ENCODE measurements around the gene KRTAP5-10.
"Not testable (repeated sequence)": the region's sequence is repeated elsewhere in the genome, so short reads cannot be mapped to it uniquely, and the experiment has no call there.

The KRTAP5-10 gene

DNA sequence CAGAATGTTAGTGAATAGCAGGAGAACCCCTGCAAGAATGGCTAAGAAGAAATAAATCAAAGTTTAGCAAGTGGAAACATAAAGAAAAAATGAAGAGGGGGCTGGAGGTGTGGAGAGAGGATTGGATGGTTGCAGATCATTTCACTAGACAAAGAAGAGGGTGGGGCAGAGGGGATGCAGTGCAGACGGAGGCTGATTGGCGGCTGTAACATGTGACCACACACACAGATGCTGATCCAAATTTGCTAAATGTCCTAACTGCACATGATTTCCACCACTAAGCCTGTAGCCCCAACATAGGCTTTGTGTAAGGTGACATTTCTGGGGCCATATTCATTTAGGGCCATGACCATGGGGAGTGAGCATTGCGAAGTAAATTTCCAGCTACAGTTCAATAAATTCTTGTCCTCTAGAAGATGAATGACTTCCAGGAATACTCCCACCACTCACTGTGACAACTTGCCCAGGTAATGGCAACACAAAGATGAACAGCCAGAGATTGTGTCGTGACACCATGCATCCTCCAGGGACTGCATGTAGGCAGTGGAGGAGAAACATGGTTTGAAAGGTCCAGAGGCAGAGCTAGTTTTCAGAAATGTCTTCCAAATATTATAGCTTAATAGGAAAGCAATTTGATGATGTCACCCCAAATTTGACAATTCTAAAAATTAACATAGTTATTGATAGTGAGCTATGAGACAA lies 10.5 kb downstream of the KRTAP5-10 start:
- Histone ChIP-seq H3K9ac (ENCODE audit: low read depth, low read length) (no peak overlapping the region), H3K27ac (ENCODE audit: low read depth, low read length) (no peak overlapping the region), H3K27me3 (ENCODE audit: control insufficient read depth, insufficient read depth, low read length) (no peaks in the 10 kb centered on the region), H3K4me3 (ENCODE audit: low read depth, low read length) (no peak overlapping the region), H3K4me1 (ENCODE audit: control insufficient read depth, insufficient read depth, low read length) (no peaks in the 10 kb centered on the region), H3K36me3 (ENCODE audit: control insufficient read depth, insufficient read depth, low read length) (no peaks in the 10 kb centered on the region), H3K9me3 (ENCODE audit: control insufficient read depth, insufficient read depth, low read length) (no peaks in the 10 kb centered on the region)

DNA sequence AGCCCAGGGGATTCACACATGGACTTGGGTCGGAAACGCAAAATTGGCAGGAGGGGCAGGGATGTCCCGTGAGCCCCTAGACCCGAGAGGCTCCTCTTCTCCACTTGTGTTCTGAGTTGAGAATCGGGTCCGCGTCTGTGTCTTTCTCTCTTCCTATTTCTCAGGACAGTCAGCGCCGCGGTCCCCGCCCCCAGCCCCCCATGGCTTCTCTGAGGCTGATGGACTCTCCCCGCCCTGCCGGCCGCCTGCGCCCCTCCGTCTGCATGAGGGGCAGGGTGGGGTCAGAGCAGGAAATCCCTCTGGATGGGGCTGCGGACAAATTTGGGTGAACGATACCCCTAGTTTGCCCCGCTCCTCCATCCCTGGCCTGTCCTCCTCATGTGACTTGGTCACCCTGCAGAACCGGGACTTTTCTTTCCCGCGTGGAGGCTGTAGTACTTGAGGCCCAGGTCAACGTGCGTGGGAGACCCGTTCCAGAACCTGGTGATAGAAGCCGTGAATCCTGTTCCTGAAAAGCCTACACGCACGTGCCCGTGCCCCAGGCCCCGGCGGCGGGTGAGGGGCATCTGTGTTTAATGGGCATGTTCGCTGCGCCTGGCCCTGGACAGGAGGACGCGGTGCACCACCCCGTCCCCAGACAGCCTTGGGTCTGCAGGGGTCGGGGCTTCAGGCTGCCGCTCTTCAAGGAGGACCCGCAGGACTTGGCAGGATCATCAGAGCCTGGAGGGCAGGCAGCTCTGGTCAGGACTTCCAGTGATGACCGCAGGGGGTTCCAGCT lies 11.5 kb downstream of the KRTAP5-10 start:
- not testable (repeated sequence) for H3K27ac ChIP-seq (ENCODE audit: low read depth, low read length); H3K36me3 ChIP-seq (ENCODE audit: control insufficient read depth, insufficient read depth, low read length); H3K9ac ChIP-seq (ENCODE audit: low read depth, low read length); H3K4me3 ChIP-seq (ENCODE audit: low read depth, low read length); H3K4me1 ChIP-seq (ENCODE audit: control insufficient read depth, insufficient read depth, low read length); H3K27me3 ChIP-seq (ENCODE audit: control insufficient read depth, insufficient read depth, low read length); H3K9me3 ChIP-seq (ENCODE audit: control insufficient read depth, insufficient read depth, low read length)

DNA sequence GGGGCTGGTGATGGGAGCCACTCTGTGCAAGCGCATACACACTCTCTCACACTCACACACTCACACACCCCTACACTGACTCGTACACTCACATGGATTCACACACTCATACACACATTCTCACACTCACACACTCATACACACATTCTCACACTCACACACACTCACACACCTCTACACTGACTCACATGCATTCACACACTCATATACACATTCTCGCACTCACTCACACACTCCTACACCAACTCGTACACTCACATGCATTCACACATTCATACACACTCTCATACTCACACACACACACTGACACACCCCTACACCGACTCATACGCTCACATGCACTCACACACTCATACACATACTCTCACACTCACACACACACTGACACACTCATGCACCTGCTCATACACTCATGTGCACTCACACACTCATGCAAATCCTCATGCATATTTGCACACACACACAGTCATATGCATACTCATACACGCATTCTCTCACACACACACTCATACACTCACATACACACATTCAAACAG lies 12.2 kb downstream of the KRTAP5-10 start:
- no peaks in the 10 kb centered on the region for H3K4me1 ChIP-seq (ENCODE audit: control insufficient read depth, insufficient read depth, low read length)
- H3K27me3 ChIP-seq (ENCODE audit: control insufficient read depth, insufficient read depth, low read length), result no peaks in the 10 kb centered on the region
- no peak overlapping the region for H3K27ac ChIP-seq (ENCODE audit: low read depth, low read length)
- no peak overlapping the region for H3K9ac ChIP-seq (ENCODE audit: low read depth, low read length)
- H3K4me3 ChIP-seq (ENCODE audit: low read depth, low read length), result no peak overlapping the region
- H3K9me3 ChIP-seq (ENCODE audit: control insufficient read depth, insufficient read depth, low read length), result no peaks in the 10 kb centered on the region
- H3K36me3 ChIP-seq (ENCODE audit: control insufficient read depth, insufficient read depth, low read length), result no peaks in the 10 kb centered on the region

DNA sequence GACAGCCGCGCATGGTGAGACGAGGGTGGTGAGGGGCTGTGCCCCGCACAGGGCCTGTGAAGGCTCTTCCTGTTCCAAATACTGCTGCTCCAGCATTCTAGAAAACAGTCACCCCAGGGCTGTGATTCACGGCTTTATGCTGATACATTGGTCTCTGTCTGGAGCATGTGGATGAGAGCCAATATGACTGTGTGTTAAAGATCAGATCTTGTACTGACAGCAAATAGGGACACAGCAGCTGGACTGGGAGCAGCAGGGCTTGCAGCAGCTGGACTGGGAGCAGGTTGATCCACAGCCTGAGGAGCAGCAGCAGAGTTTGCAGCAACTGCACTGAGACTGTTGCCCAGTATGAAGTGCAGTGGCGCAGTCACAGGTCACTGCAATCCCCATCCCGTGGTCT lies 14.2 kb downstream of the KRTAP5-10 start:
- not testable (repeated sequence) for H3K27ac ChIP-seq (ENCODE audit: low read depth, low read length); H3K9ac ChIP-seq (ENCODE audit: low read depth, low read length); H3K27me3 ChIP-seq (ENCODE audit: control insufficient read depth, insufficient read depth, low read length); H3K4me3 ChIP-seq (ENCODE audit: low read depth, low read length); H3K36me3 ChIP-seq (ENCODE audit: control insufficient read depth, insufficient read depth, low read length); H3K4me1 ChIP-seq (ENCODE audit: control insufficient read depth, insufficient read depth, low read length); H3K9me3 ChIP-seq (ENCODE audit: control insufficient read depth, insufficient read depth, low read length)

DNA sequence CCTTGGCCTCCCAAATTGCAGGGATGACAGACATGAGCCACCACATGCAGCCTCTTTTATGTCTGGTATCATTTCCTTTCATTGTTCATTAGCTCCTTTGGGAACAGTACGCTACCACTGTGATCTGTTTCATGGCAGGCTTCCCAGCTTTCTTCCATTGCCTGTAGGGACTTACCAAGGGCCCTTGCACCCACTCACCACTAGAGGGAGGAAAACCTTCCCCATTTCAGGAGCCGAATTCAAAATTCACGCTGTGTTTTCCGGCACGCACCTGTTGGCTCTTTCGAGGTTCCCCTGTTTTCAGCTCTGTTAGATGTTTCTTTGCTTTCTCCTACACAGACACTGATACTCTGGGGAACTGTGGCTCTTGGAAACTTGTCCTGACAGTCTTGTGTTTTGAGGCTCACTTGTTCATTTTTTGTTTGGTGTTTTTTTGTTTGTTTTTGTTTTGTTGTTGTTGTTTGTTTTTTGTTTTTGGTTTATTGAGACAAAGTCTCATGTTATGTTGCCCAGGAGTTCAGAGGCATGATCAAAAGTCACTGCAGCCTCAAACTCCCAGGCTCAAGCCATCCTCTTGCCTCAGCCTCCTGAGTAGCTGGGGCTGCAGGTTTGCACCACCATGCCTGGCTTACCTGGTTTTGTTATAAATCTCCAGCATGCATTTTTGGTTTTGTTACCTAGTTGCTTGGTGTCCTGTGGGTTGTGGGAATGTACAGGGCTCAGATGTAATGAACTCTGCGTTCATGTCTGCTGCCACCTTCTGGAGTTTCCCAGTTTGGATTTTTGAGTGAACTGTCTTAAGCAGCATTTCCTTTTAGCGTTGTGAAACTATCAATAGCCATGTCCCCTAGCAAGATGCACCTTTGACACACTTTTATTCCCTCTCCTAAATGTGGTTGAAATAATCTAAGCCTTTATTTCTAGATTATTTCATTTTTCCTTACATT lies 15.0 kb downstream of the KRTAP5-10 start:
- Histone ChIP-seq H3K27ac (ENCODE audit: low read depth, low read length) (no peak overlapping the region), H3K4me3 (ENCODE audit: low read depth, low read length) (no peak overlapping the region), H3K9me3 (ENCODE audit: control insufficient read depth, insufficient read depth, low read length) (no peaks in the 10 kb centered on the region), H3K36me3 (ENCODE audit: control insufficient read depth, insufficient read depth, low read length) (no peaks in the 10 kb centered on the region), H3K27me3 (ENCODE audit: control insufficient read depth, insufficient read depth, low read length) (no peaks in the 10 kb centered on the region), H3K4me1 (ENCODE audit: control insufficient read depth, insufficient read depth, low read length) (no peaks in the 10 kb centered on the region), H3K9ac (ENCODE audit: low read depth, low read length) (no peak overlapping the region)

DNA sequence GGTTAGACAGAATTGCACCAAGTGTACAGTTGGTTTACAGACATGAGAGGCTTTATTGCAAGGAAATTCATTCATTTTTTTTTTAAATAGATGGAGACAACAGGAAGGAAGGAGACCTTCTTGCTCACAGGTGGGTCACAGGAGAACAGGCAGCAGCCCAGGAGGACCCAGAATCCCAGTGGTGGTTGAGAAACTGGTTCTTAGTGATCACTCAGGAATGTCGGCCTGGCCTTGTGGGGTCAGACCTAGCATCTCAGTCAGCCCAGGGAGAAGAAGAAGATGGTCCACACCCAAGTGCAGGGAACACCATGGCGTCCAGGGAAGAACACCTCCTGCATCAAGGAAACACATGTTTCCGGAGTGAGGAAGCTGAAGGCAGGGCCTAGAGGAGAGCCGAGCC lies 16.5 kb downstream of the KRTAP5-10 start:
- Histone ChIP-seq H3K4me3 (ENCODE audit: low read depth, low read length) (no peak overlapping the region), H3K27me3 (ENCODE audit: control insufficient read depth, insufficient read depth, low read length) (no peaks in the 10 kb centered on the region), H3K4me1 (ENCODE audit: control insufficient read depth, insufficient read depth, low read length) (no peaks in the 10 kb centered on the region), H3K9ac (ENCODE audit: low read depth, low read length) (no peak overlapping the region), H3K36me3 (ENCODE audit: control insufficient read depth, insufficient read depth, low read length) (no peaks in the 10 kb centered on the region), H3K27ac (ENCODE audit: low read depth, low read length) (no peak overlapping the region), H3K9me3 (ENCODE audit: control insufficient read depth, insufficient read depth, low read length) (no peaks in the 10 kb centered on the region)

DNA sequence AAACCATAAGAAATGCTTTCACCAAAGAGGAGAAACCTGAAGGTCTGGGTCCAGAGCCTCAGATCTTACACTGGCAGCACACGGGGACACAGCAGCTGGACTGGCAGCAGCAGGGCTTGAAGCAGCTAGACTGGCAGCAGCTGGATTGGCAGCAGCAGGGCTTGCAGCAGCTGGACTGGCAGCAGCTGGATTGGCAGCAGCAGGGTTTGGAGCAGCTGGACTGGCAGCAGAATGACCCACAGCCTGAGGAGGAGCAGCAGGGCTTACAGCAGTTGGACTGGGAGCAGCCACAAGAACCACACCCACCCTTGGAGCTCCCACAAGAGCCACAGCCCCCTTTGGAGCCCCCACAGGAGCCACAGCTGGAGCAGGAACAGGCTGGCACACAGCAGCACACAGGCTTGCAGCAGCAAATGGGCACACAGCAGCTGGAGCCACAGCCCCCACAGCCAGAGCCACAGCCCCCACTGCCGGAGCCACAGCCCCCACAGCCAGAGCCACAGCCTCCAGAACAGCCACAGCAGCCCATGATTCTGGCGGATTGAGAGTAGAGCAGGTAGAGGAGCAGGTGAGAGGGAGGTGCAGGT lies 17.0 kb downstream of the KRTAP5-10 start, which contains the start of gene KRTAP5-11:
KRTAP5-11 (minus strand) TSS at position 567 of the 587 bp plus-strand sequence; CDS start at position 529, 38 bp downstream.
- Histone ChIP-seq H3K4me3 (ENCODE audit: low read depth, low read length) (no peak within 1 kb of the TSS), H3K27ac (ENCODE audit: low read depth, low read length) (no peak within 1 kb of the TSS), H3K4me1 (ENCODE audit: control insufficient read depth, insufficient read depth, low read length) (no peaks in the 10 kb centered on the region), H3K36me3 (ENCODE audit: control insufficient read depth, insufficient read depth, low read length) (no peaks in the 10 kb centered on the region), H3K9me3 (ENCODE audit: control insufficient read depth, insufficient read depth, low read length) (no peaks in the 10 kb centered on the region), H3K27me3 (ENCODE audit: control insufficient read depth, insufficient read depth, low read length) (no peaks in the 10 kb centered on the region), H3K9ac (ENCODE audit: low read depth, low read length) (no peak within 1 kb of the TSS)

DNA sequence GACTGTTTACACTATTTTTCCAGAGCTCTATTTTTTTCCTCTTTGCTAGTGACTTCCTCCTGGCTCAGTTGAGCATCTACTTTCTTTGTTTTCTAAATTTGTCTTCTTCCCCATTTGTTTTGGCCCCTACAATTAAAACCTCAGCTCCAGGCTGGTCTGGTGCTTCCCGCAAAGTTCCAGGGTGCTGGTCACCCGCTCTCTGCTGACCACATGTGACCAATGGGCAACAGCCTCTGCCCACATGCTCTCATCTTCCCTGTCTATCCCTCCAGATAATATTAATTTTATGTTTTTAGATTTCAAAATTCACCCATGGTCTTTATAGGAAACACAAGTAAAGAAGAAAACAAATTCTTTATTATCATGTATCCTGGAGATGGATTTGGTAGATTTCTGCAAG lies 17.6 kb downstream of the KRTAP5-10 start:
- not testable (repeated sequence) for H3K27ac ChIP-seq (ENCODE audit: low read depth, low read length); H3K9me3 ChIP-seq (ENCODE audit: control insufficient read depth, insufficient read depth, low read length); H3K4me3 ChIP-seq (ENCODE audit: low read depth, low read length); H3K9ac ChIP-seq (ENCODE audit: low read depth, low read length); H3K27me3 ChIP-seq (ENCODE audit: control insufficient read depth, insufficient read depth, low read length); H3K36me3 ChIP-seq (ENCODE audit: control insufficient read depth, insufficient read depth, low read length); H3K4me1 ChIP-seq (ENCODE audit: control insufficient read depth, insufficient read depth, low read length)

DNA sequence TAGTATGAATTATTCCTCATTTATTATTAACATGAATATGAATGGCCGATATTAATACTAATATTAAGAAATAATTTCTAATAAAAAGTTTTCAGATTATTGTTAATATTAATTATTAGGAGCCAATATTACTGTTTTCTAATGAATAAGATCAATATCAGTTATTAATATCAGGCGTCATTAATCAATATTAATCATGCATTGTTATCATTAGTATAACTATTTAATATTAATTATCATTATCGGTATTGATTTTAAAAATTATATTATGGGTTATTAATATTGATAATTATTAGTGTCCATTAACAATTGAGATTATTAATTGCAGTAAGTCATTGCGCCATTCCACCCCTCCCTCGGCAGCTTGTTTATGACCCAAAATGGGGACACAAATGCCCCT lies 20.3 kb downstream of the KRTAP5-10 start:
- not testable (repeated sequence) for H3K4me1 ChIP-seq (ENCODE audit: control insufficient read depth, insufficient read depth, low read length); H3K9ac ChIP-seq (ENCODE audit: low read depth, low read length); H3K9me3 ChIP-seq (ENCODE audit: control insufficient read depth, insufficient read depth, low read length); H3K27ac ChIP-seq (ENCODE audit: low read depth, low read length); H3K36me3 ChIP-seq (ENCODE audit: control insufficient read depth, insufficient read depth, low read length); H3K27me3 ChIP-seq (ENCODE audit: control insufficient read depth, insufficient read depth, low read length); H3K4me3 ChIP-seq (ENCODE audit: low read depth, low read length)

DNA sequence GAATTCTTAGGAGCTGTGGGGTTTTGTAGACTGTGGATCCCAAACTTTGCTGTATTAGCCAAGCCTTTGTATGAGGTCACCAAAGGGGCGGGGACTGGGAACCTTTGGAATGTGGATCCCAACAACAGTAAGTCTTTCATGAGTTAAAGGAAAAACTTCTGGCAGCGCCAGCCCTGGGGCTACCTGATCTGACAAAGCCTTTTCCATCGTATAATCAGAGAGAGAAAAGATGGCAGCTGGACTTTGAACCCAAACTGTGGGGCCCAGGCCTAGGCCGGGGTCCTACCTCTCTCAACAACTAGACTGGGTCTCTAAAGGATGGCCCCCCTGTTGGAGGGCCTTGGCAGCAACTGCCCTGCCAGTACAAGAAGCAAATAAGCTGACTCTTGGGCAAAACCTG lies 23.0 kb downstream of the KRTAP5-10 start:
- not testable (repeated sequence) for H3K36me3 ChIP-seq (ENCODE audit: control insufficient read depth, insufficient read depth, low read length); H3K27me3 ChIP-seq (ENCODE audit: control insufficient read depth, insufficient read depth, low read length); H3K4me3 ChIP-seq (ENCODE audit: low read depth, low read length); H3K9me3 ChIP-seq (ENCODE audit: control insufficient read depth, insufficient read depth, low read length); H3K9ac ChIP-seq (ENCODE audit: low read depth, low read length); H3K4me1 ChIP-seq (ENCODE audit: control insufficient read depth, insufficient read depth, low read length)
- H3K27ac ChIP-seq (ENCODE audit: low read depth, low read length), result peak overlapping the region; percentile 35

Measured in HUES48 (cell line).